Nephron (organoid): ENCODE measurements around the gene TAF8.
A peak's percentile ranks its signal among the peaks of the same experiment; 100 is the strongest.

Source experiments
- H3K27ac Mint-ChIP-seq, 3 experiments: 2 replicates each; pipeline ENCODE4 v1.8.0; 2020; ENCODE audit warnings: mixed read lengths in 3 of 3, mild to moderate bottlenecking in 2 of 3, moderate library complexity in 1 of 3
- H3K27me3 Mint-ChIP-seq: 2 replicates; pipeline ENCODE4 v1.8.0; 2021; ENCODE audit warnings: low read depth, mild to moderate bottlenecking, moderate library complexity, mixed read lengths
- H3K36me3 Mint-ChIP-seq: 2 replicates; pipeline ENCODE4 v1.8.0; 2020; ENCODE audit warnings: low read depth, mixed read lengths
- H3K4me1 Mint-ChIP-seq: 2 replicates; pipeline ENCODE4 v1.8.0; 2020; ENCODE audit warnings: mixed read lengths
- H3K4me3 Mint-ChIP-seq, 3 experiments: 2 replicates each; pipeline ENCODE4 v1.8.0; 2020; ENCODE audit warnings: mild to moderate bottlenecking in 3 of 3, mixed read lengths in 3 of 3, moderate library complexity in 2 of 3
- H3K9me3 Mint-ChIP-seq: 2 replicates; pipeline ENCODE4 v1.8.0; 2020; ENCODE audit warnings: mixed read lengths
- CTCF ChIP-seq, 3 experiments: fragments of 200-600 bp; sonication (generic); IDR thresholded peaks; one replicate each; pipeline ENCODE4 v1.5.0; 2021; ENCODE audit warnings: antibody characterized with exemption in 3 of 3; ENCODE audit not compliant: unreplicated experiment in 3 of 3

The TAF8 gene

DNA sequence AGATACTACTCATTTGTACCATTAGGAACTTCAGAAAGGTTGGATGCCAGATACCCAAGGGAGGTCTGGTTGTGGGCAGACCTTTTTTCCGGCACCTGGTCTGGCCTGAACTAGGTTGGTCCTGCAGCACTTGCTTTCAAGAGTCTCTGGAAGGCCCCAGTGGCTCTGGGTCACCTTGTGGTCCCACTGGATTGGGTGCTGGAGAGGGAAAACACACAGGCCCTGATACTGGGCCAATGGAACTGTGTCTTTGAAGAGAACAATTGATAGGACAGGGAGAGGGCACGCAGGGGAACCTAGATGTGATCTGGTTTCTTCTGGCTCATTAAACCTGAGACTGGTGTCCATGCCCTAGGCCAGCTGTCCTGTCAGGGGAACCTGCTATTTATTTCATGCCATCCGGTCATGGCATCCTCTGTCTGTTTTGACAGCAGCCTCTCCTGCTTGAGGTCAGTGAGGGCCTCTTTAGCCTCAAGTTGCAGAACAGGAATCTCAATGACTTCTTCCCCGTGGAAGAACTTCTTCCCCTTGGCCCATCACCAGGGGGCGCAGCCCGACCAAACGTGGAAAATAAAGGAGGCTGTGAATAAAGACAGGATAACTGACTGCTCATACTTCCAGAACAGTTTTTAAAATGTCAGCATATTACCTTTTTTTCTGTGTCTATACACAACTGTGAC lies 25.0 kb downstream of the TAF8 start:
- Mint-ChIP-seq H3K9me3 (no peaks in the 10 kb centered on the region), H3K27ac (no peak overlapping the region), H3K4me3 (no peak overlapping the region), H3K27me3 (no peaks in the 10 kb centered on the region), H3K4me1 (no peaks in the 10 kb centered on the region), H3K36me3 (peaks cover 55% of the 10 kb centered on the region)
- peak; percentile 81 to 87 (median 85) for TF ChIP-seq CTCF (IDR thresholded peaks at IDR 0.05; ENCODE audit: unreplicated experiment in 3 of 3)

DNA sequence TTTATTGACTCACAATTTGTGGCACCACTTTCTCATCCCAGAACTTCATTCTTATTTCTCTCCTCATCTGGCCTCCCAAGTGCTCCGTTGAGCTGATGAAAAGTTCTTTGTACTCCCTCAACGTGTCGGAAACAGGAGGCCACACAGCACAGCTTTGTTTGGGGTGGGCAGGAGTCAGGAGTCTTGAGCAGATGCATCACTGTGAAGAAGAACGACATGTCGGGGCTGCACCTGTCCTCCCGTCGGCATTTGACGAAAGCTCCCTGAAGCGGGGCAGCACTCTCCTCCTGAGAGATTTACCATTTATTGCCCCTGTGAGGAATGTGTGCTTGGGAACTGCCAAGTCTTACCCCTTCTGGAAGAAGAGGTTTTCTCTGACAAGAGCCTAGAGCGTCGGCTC lies 28.1 kb downstream of the TAF8 start:
- Mint-ChIP-seq H3K4me3 (no peak overlapping the region), H3K4me1 (no peaks in the 10 kb centered on the region), H3K9me3 (no peaks in the 10 kb centered on the region), H3K36me3 (peaks cover 56% of the 10 kb centered on the region), H3K27ac (no peak overlapping the region), H3K27me3 (no peaks in the 10 kb centered on the region)
- TF ChIP-seq CTCF (IDR thresholded peaks at IDR 0.05; ENCODE audit: unreplicated experiment in 3 of 3), result no peak

GRCh38 chr6:42079941-42080464 lies 29.7 kb downstream of the TAF8 start:
- Mint-ChIP-seq H3K9me3 (no peaks in the 10 kb centered on the region), H3K27me3 (no peaks in the 10 kb centered on the region), H3K36me3 (peaks cover 51% of the 10 kb centered on the region), H3K27ac (no peak overlapping the region), H3K4me3 (no peak overlapping the region), H3K4me1 (no peaks in the 10 kb centered on the region)
- TF ChIP-seq CTCF (IDR thresholded peaks at IDR 0.05; ENCODE audit: unreplicated experiment in 3 of 3), result no peak

DNA sequence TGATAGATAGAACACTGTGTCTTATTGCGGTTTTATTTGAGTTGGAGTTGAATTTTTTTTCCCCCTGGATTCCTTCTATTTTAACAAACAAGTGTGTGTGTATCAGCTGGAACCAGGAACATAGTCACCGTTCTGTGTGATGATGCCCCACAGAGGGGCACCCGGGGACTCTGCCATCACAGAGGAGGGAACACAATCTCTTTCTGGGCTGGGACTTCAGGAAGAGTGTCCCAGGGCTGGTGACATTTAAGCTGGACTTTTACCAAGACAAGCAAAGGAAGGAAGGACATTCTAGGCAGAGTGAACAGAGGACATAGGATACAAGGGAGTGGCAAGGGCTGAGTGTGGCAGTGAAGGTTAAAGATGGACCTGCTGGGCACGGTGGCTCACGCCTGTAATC lies 33.2 kb downstream of the TAF8 start:
- no peaks in the 10 kb centered on the region for H3K27me3 Mint-ChIP-seq
- H3K9me3 Mint-ChIP-seq, result no peaks in the 10 kb centered on the region
- H3K4me3 Mint-ChIP-seq, result no peak overlapping the region
- no peak for TF ChIP-seq CTCF (IDR thresholded peaks at IDR 0.05; ENCODE audit: unreplicated experiment in 3 of 3)
- H3K36me3 Mint-ChIP-seq, result peaks cover 27% of the 10 kb centered on the region
- no peak overlapping the region for H3K27ac Mint-ChIP-seq
- no peaks in the 10 kb centered on the region for H3K4me1 Mint-ChIP-seq

DNA sequence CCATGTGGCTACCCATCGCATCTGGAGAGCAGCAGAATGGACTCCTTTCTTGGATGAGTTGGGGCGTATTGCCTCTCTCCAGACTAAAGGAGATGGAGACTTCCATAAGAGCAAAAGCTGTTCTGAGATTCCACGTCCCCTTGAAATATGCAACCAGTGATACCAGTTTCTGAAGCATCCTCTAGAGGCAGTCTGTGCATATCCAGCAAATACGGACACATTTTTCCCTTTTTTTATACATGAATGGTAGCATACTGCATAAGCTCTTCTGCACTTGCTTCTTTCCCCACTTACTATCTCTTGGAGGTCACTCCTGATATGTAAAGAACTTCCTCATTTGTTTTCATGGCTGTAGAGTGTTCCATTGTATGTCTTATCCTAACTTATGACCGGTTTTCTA lies 34.6 kb downstream of the TAF8 start:
- Mint-ChIP-seq H3K9me3 (no peaks in the 10 kb centered on the region), H3K4me1 (no peaks in the 10 kb centered on the region), H3K4me3 (no peak overlapping the region), H3K27me3 (no peaks in the 10 kb centered on the region), H3K27ac (no peak overlapping the region), H3K36me3 (peaks cover 22% of the 10 kb centered on the region)
- TF ChIP-seq CTCF (IDR thresholded peaks at IDR 0.05; ENCODE audit: unreplicated experiment in 3 of 3), result no peak
